ENCODE results near the gene PIK3C3.

PIK3C3 gene

DNA sequence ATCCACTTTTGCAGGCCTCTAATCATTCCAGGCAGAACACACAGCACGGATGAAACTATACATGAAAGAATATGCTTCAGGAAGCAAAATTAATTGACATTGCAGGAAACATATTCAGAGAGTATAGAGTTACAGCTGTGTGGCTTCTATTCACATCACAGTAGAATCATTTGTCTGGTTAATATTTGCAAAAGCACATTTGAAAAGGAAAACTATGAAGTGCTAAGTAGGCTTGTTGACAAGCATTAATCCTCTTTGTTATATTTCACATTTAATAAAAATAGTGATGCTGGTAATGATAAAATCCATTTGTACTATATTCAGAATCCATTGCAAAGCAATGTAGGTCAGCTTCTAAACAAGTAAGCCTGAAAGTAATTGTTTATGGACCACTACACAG, 32.2 kb upstream of the PIK3C3 start:
- Histone ChIP-seq H2AFZ (ENCODE audit: low read length) (no peak overlapping the region), H3K4me3 (ENCODE audit: low read depth, low read length, poor library complexity, severe bottlenecking) (no peak overlapping the region), H3K4me1 (ENCODE audit: insufficient read depth, low read length, severe bottlenecking) (no peaks in the 10 kb centered on the region), H3K9me2 (ENCODE audit: low read depth, low read length) (no peaks in the 10 kb centered on the region), H3K27me3 (ENCODE audit: insufficient read depth, low read length) (no peaks in the 10 kb centered on the region), H3K79me2 (ENCODE audit: insufficient read depth, low read length) (no peaks in the 10 kb centered on the region), H3F3A (ENCODE audit: insufficient read depth, low read length) (no peaks in the 10 kb centered on the region), H3K27ac (ENCODE audit: low read depth, low read length, poor library complexity, severe bottlenecking) (no peak overlapping the region), H3K9me3 (ENCODE audit: low read length) (no peaks in the 10 kb centered on the region), H4K20me1 (ENCODE audit: insufficient read depth, low read length) (no peaks in the 10 kb centered on the region), H3K9ac (ENCODE audit: low read length) (no peak overlapping the region), H3K36me3 (ENCODE audit: insufficient read depth, low read length) (no peaks in the 10 kb centered on the region), H3K4me2 (ENCODE audit: low read length) (no peak overlapping the region)
- TF ChIP-seq, protein P1, sequence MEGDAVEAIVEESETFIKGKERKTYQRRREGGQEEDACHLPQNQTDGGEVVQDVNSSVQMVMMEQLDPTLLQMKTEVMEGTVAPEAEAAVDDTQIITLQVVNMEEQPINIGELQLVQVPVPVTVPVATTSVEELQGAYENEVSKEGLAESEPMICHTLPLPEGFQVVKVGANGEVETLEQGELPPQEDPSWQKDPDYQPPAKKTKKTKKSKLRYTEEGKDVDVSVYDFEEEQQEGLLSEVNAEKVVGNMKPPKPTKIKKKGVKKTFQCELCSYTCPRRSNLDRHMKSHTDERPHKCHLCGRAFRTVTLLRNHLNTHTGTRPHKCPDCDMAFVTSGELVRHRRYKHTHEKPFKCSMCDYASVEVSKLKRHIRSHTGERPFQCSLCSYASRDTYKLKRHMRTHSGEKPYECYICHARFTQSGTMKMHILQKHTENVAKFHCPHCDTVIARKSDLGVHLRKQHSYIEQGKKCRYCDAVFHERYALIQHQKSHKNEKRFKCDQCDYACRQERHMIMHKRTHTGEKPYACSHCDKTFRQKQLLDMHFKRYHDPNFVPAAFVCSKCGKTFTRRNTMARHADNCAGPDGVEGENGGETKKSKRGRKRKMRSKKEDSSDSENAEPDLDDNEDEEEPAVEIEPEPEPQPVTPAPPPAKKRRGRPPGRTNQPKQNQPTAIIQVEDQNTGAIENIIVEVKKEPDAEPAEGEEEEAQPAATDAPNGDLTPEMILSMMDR (IDR thresholded peaks at IDR 0.05; ENCODE audit: low read length): no peak
- TF ChIP-seq EZH2 (IDR thresholded peaks at IDR 0.05; ENCODE audit: borderline replicate concordance, low read length): no peak

DNA sequence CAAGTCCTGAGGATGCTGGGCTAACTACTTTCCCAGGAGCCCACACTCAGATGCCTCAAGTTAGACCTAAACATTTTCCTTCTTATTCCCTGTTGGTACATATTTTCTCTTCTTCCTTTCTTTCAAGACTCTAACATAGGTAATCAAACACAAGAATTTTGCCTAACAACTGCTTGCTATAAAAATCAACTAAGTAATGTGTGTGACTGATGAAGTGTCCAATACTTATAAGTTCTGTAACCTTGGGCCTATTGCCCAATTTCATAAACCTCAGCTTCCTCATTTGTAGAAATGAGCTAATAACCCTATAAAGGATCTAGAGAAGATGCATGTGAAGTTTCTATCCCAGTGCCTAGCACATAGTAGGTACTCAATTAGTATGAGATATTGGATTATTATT, 31.6 kb upstream of the PIK3C3 start:
- Histone ChIP-seq H3K9me2 (ENCODE audit: low read depth, low read length) (no peaks in the 10 kb centered on the region), H3K4me3 (ENCODE audit: low read depth, low read length, poor library complexity, severe bottlenecking) (no peak overlapping the region), H3K36me3 (ENCODE audit: insufficient read depth, low read length) (no peaks in the 10 kb centered on the region), H4K20me1 (ENCODE audit: insufficient read depth, low read length) (no peaks in the 10 kb centered on the region), H3K4me2 (ENCODE audit: low read length) (no peak overlapping the region), H3K79me2 (ENCODE audit: insufficient read depth, low read length) (no peaks in the 10 kb centered on the region), H2AFZ (ENCODE audit: low read length) (no peak overlapping the region), H3K27ac (ENCODE audit: low read depth, low read length, poor library complexity, severe bottlenecking) (no peak overlapping the region), H3F3A (ENCODE audit: insufficient read depth, low read length) (no peaks in the 10 kb centered on the region), H3K9ac (ENCODE audit: low read length) (no peak overlapping the region), H3K27me3 (ENCODE audit: insufficient read depth, low read length) (no peaks in the 10 kb centered on the region), H3K9me3 (ENCODE audit: low read length) (no peaks in the 10 kb centered on the region), H3K4me1 (ENCODE audit: insufficient read depth, low read length, severe bottlenecking) (no peaks in the 10 kb centered on the region)
- no peak for TF ChIP-seq EZH2 (IDR thresholded peaks at IDR 0.05; ENCODE audit: borderline replicate concordance, low read length)
- TF ChIP-seq, protein P1 (IDR thresholded peaks at IDR 0.05; ENCODE audit: low read length): no peak

DNA sequence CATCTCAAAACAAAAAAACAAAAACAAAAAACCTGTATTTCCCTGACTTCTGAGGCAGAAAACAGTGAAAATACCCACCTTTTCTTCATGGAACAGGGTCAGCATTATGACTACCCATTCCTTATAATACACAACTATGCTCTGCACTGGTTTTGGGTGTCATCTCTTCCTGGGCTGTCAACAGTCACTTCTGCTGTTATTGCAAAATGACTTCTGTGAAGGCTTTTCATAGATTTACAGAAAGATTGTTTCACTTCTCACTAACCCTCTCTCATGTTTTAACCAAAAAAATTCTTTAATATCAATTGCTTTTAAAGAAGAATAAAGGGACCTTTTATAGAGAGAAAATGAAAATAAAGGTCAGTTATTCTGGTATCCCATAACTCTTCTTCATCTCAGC, 26.5 kb upstream of the PIK3C3 start:
- no peaks in the 10 kb centered on the region for H3K4me1 ChIP-seq (ENCODE audit: insufficient read depth, low read length, severe bottlenecking)
- TF ChIP-seq, protein P1 (IDR thresholded peaks at IDR 0.05; ENCODE audit: low read length): no peak
- TF ChIP-seq EZH2 (IDR thresholded peaks at IDR 0.05; ENCODE audit: borderline replicate concordance, low read length): no peak

More for the DNA sequence above, 26.5 kb upstream of the PIK3C3 start:
- Histone ChIP-seq H3K9ac (ENCODE audit: low read length) (no peak overlapping the region), H2AFZ (ENCODE audit: low read length) (no peak overlapping the region), H3K79me2 (ENCODE audit: insufficient read depth, low read length) (no peaks in the 10 kb centered on the region), H3F3A (ENCODE audit: insufficient read depth, low read length) (no peaks in the 10 kb centered on the region), H3K27me3 (ENCODE audit: insufficient read depth, low read length) (no peaks in the 10 kb centered on the region), H3K27ac (ENCODE audit: low read depth, low read length, poor library complexity, severe bottlenecking) (no peak overlapping the region), H3K4me2 (ENCODE audit: low read length) (no peak overlapping the region), H4K20me1 (ENCODE audit: insufficient read depth, low read length) (no peaks in the 10 kb centered on the region), H3K9me2 (ENCODE audit: low read depth, low read length) (no peaks in the 10 kb centered on the region), H3K9me3 (ENCODE audit: low read length) (no peaks in the 10 kb centered on the region), H3K36me3 (ENCODE audit: insufficient read depth, low read length) (no peaks in the 10 kb centered on the region), H3K4me3 (ENCODE audit: low read depth, low read length, poor library complexity, severe bottlenecking) (no peak overlapping the region)
